Type B pancreatic cell (in vitro differentiated cells): ENCODE measurements around the gene BRWD1. TPM values are rescaled to one million over a fixed set of nuclear protein-coding genes. Genes with fewer than 3 reads are reported as not detected.

ENCODE experiments used
- DNase-seq: peaks from one replicate; pipeline ENCODE4 v3.0.0; 2021; ENCODE audit warnings: mixed read lengths; ENCODE audit not compliant: unreplicated experiment; ENCODE audit errors: extremely low spot score
- H3K27ac Mint-ChIP-seq: 2 replicates; pipeline ENCODE4 v1.8.0; 2021; ENCODE audit warnings: mild to moderate bottlenecking, mixed read lengths
- H3K27me3 Mint-ChIP-seq: 2 replicates; pipeline ENCODE4 v1.8.0; 2021; ENCODE audit warnings: mixed read lengths
- H3K36me3 Mint-ChIP-seq: 2 replicates; pipeline ENCODE4 v1.8.0; 2021; ENCODE audit warnings: mixed read lengths
- H3K4me1 Mint-ChIP-seq: one replicate; pipeline ENCODE4 v1.8.0; 2021; ENCODE audit warnings: mixed read lengths; ENCODE audit not compliant: unreplicated experiment
- H3K4me3 Mint-ChIP-seq: 2 replicates; pipeline ENCODE4 v1.8.0; 2021; ENCODE audit warnings: mild to moderate bottlenecking, mixed read lengths
- H3K9me3 Mint-ChIP-seq: 2 replicates; pipeline ENCODE4 v1.8.0; 2021; ENCODE audit warnings: mixed read lengths
- CTCF ChIP-seq: fragments of 200-600 bp; sonication (generic); conservative IDR thresholded peaks from 2 replicates; pipeline ENCODE4 v1.5.0; 2021; ENCODE audit warnings: antibody characterized with exemption, mild to moderate bottlenecking
- total RNA-seq: library from RNA; stranded (reverse); gene quantifications from 2 replicates; pipeline ENCODE4 v1.2.1, GENCODE V29; 2021; ENCODE audit warnings: low replicate concordance

The BRWD1 gene
- total RNA-seq, 1 donor from 2014 or later: 48.0 TPM

DNA sequence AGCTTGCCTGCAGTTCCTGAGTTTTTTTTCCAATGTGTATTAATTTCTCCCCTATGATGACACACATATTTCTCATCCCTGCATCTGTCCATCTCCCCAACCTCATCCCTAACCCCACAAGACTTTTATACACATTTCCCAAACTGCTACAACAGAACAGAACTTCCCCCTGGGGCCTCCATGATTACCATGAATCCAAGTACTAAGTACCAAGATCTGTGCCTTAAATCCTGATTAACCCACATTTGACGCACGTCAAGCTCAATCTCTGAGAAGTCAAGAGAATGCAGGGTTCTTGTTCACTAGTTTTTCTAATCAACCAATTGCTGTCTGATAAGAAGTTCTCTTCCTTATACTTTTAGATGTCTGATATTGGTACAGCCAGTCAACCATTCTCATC lies 25.8 kb upstream of the BRWD1 start:
- Mint-ChIP-seq H3K27me3 (no peaks in the 10 kb centered on the region), H3K9me3 (no peaks in the 10 kb centered on the region), H3K36me3 (peaks cover 18% of the 10 kb centered on the region), H3K4me1 (peaks cover 5% of the 10 kb centered on the region), H3K4me3 (no peak overlapping the region), H3K27ac (no peak overlapping the region)
- DNase-seq: no peak
- TF ChIP-seq CTCF: no peak

DNA sequence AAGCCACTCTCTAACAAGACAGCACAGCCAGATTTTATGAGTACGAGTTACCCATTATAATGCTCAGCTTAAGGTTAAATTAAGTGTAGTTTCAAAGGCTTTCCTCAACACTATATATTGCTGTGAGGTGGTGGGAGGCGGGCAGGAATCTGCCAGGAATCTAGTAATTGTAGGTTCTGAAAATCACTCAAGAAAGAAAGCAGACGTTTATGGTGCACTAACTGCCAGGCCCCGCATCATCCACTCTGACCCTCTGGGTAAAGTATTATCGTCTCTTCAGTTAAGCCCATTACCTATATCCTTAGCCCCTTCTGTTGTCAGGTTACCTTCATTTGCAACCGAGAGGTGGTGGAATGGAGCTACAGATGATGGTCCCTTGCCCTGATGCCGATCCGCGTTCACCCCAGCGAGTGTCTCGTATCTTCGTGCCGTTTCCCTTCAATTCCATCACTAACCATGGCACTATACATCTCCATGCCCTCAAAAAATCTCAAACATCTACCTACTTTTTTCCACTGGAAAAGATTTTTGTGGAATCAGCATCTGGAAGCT lies 23.1 kb upstream of the BRWD1 start:
- H3K4me1 Mint-ChIP-seq: peaks cover 17% of the 10 kb centered on the region
- H3K27me3 Mint-ChIP-seq: no peaks in the 10 kb centered on the region
- H3K36me3 Mint-ChIP-seq: peaks cover under 1% of the 10 kb centered on the region
- H3K27ac Mint-ChIP-seq: no peak overlapping the region
- no peaks in the 10 kb centered on the region for H3K9me3 Mint-ChIP-seq
- no peak for DNase-seq
- no peak overlapping the region for H3K4me3 Mint-ChIP-seq
- TF ChIP-seq CTCF: no peak

DNA sequence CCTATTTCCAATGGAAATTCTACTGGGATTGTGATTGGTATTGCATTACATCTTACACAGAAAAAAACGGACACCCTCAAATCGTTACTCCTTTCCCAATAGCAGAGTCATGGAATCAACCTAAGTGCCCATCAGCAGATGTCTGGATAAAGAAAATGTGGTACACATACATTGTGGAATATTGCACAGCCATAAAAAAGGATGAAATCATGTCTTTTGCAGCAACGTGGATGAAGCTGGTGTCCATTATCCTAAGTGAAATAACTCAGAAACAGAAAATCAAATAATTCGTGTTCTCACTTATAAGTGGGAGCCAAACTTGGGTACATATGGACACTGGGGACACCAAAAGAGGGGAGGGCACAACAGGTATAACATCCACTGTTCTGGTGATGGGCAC lies 21.2 kb upstream of the BRWD1 start:
- DNase-seq: no peak
- no peak overlapping the region for H3K4me3 Mint-ChIP-seq
- H3K27ac Mint-ChIP-seq: no peak overlapping the region
- H3K27me3 Mint-ChIP-seq: no peaks in the 10 kb centered on the region
- no peaks in the 10 kb centered on the region for H3K9me3 Mint-ChIP-seq
- no peaks in the 10 kb centered on the region for H3K36me3 Mint-ChIP-seq
- TF ChIP-seq CTCF: no peak
- peaks cover 17% of the 10 kb centered on the region for H3K4me1 Mint-ChIP-seq

- Mint-ChIP-seq H3K27me3 (no peaks in the 10 kb centered on the region), H3K4me1 (peaks cover 12% of the 10 kb centered on the region), H3K27ac (peak overlapping the region; percentile 25), H3K36me3 (no peaks in the 10 kb centered on the region), H3K4me3 (no peak overlapping the region), H3K9me3 (no peaks in the 10 kb centered on the region)
- no peak for DNase-seq
- TF ChIP-seq CTCF: no peak
Measured at GRCh38 chr21:39332175-39332574, 18.7 kb upstream of the BRWD1 start.

GRCh38 chr21:39330001-39330400 lies 16.6 kb upstream of the BRWD1 start:
- Mint-ChIP-seq H3K4me1 (peaks cover 12% of the 10 kb centered on the region), H3K9me3 (no peaks in the 10 kb centered on the region), H3K4me3 (no peak overlapping the region), H3K27me3 (no peaks in the 10 kb centered on the region), H3K27ac (no peak overlapping the region), H3K36me3 (no peaks in the 10 kb centered on the region)
- TF ChIP-seq CTCF: no peak
- DNase-seq: no peak

DNA sequence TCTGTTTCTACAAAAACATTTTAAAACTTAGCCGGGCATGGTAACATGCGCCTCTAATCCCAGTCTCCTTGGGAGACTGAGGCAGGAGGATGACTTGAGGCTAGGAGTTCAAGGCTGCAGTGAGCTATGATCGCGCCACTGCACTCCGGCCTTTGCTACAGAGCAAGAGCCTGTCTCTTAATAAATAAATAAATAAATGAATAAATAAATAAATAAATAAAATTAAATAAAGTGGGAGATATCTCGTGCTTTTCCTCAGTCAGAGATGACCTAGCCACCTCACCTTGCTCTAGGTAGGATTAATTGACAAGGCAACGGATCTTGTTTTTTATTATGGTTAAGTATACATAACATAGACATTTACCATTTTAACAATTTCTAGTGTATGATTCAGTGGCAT lies 14.3 kb upstream of the BRWD1 start:
- no peaks in the 10 kb centered on the region for H3K27me3 Mint-ChIP-seq
- DNase-seq: no peak
- no peak for TF ChIP-seq CTCF
- peaks cover 8% of the 10 kb centered on the region for H3K4me1 Mint-ChIP-seq
- H3K36me3 Mint-ChIP-seq: no peaks in the 10 kb centered on the region
- no peak overlapping the region for H3K27ac Mint-ChIP-seq
- no peaks in the 10 kb centered on the region for H3K9me3 Mint-ChIP-seq
- no peak overlapping the region for H3K4me3 Mint-ChIP-seq
